Measurements from ENCODE around the gene SLC17A1.

Gene SLC17A1

DNA sequence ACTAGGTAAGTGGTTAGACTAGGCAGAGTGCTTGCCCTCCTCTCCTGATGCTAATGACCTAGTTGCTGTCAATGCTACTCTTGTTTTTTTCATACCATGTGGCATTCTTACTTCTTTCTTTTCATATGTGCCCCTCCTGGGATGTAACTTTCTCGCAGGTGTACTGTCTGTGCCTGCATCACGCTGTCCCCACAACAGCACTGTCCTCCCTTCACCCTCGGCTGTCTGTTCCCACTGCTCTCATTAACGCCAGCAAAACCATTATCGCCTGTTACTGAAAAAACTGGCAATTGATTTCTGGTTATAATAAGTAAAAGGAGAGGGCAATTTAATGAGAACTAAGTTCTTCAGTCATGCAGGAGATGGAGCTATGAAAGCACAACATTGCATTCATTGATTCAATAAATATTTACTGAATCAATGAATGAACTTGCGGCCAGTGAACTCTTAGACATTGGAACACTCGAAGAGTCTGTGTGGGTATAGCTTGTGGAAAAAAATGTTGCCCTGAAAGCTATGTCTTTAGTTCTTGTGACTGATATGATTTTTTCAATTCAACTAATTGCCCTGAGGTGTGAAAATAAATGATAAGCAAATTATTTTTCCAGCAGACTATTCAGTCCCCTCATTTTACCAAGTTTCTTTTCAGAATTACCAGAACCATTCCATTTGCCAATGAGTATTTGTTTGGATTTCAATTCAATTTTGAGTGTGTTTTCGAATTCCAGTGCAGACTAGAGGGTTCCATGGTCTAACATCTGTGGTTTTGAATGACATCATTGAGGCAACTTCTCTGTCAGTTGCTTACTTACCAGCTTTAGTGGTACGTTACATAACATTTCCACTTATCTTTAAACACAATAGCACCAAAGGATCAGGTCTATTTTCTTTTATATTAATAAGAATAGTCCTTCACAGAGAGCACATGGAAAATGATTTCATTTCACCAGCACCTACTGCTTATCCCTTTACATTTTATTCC lies 75.2 kb downstream of the SLC17A1 start:
- H4K20me1 ChIP-seq (ENCODE audit: low read depth, low read length): no peaks in the 10 kb centered on the region
- H3K4me3 ChIP-seq (ENCODE audit: insufficient read depth, low read length, poor library complexity, severe bottlenecking): no peak overlapping the region
- H3K79me2 ChIP-seq (ENCODE audit: insufficient read depth, low read length): no peaks in the 10 kb centered on the region
- no peaks in the 10 kb centered on the region for H3F3A ChIP-seq (ENCODE audit: insufficient read depth)
- H3K27me3 ChIP-seq (ENCODE audit: low read length): no peaks in the 10 kb centered on the region
- no peaks in the 10 kb centered on the region for H3K36me3 ChIP-seq (ENCODE audit: low read length)
- no peak for TF ChIP-seq EZH2phosphoT487 (conservative IDR thresholded peaks at IDR 0.05; ENCODE audit: low read length)
- TF ChIP-seq, protein P1, sequence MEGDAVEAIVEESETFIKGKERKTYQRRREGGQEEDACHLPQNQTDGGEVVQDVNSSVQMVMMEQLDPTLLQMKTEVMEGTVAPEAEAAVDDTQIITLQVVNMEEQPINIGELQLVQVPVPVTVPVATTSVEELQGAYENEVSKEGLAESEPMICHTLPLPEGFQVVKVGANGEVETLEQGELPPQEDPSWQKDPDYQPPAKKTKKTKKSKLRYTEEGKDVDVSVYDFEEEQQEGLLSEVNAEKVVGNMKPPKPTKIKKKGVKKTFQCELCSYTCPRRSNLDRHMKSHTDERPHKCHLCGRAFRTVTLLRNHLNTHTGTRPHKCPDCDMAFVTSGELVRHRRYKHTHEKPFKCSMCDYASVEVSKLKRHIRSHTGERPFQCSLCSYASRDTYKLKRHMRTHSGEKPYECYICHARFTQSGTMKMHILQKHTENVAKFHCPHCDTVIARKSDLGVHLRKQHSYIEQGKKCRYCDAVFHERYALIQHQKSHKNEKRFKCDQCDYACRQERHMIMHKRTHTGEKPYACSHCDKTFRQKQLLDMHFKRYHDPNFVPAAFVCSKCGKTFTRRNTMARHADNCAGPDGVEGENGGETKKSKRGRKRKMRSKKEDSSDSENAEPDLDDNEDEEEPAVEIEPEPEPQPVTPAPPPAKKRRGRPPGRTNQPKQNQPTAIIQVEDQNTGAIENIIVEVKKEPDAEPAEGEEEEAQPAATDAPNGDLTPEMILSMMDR (IDR thresholded peaks at IDR 0.05; ENCODE audit: insufficient read depth, low read length, poor library complexity, severe bottlenecking): no peak
- H2AFZ ChIP-seq (ENCODE audit: low read depth, low read length, severe bottlenecking): no peak overlapping the region
- no peak overlapping the region for H3K27ac ChIP-seq (ENCODE audit: low read depth, low read length)
- no peaks in the 10 kb centered on the region for H3K9me2 ChIP-seq (replicated peaks; ENCODE audit: insufficient read depth, low read length)
- H3K9ac ChIP-seq (ENCODE audit: low read length): no peak overlapping the region
- no peaks in the 10 kb centered on the region for H3K9me3 ChIP-seq (ENCODE audit: insufficient read depth, low read length)
- H3K4me2 ChIP-seq (ENCODE audit: low read depth, low read length, poor library complexity, severe bottlenecking): no peak overlapping the region

DNA sequence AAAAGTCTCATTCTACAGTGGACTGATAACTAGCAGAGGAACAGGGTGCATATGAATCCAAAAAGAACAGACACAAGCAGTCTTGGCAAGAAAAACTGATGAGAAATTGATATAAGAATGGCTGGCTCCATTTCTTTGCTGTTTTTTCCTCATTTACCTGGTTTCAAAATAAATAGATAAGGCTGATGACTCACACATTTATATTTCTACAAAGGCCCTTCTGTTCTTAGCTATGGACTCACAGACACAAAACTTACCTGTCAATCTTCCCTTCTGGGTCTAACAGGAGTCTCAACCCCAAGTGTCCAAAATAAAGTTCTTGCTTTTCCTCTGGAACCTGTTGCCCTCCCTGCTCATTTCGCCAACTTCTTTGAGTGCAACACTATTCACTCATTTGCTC lies 76.4 kb downstream of the SLC17A1 start:
- H2AFZ ChIP-seq (ENCODE audit: low read depth, low read length, severe bottlenecking): no peak overlapping the region

DNA sequence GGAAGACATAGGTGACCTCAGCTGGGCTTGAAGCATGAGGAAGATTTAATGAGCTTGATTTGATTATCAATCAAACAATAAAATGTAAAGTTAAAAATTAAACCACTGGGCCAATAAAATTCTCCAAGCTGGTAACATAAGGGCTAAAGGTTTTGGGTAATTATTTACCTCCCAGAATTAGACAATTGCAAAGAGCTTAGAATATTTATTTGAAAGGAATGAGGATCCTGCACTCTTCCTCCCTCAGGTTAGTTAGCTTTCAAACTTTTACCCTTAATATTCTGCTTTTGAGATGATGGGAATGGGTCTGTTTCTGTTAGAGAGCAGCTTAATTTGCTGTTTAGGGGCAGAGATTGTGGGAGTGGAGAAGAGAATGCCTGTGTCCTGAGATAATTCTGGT lies 77.3 kb downstream of the SLC17A1 start, which contains the start of gene SLC17A4:
Gene SLC17A4 (plus strand): TSS at position 208 of the 400 bp plus-strand sequence. CDS start 7,221 bp downstream, outside the sequence.
- no peaks in the 10 kb centered on the region for H3K27me3 ChIP-seq (ENCODE audit: low read length)
- H3K79me2 ChIP-seq (ENCODE audit: insufficient read depth, low read length): no peaks in the 10 kb centered on the region
- no peak within 1 kb of the TSS for H3K9ac ChIP-seq (ENCODE audit: low read length)
- no peak within 1 kb of the TSS for H3K4me3 ChIP-seq (ENCODE audit: insufficient read depth, low read length, poor library complexity, severe bottlenecking)
- H3K27ac ChIP-seq (ENCODE audit: low read depth, low read length): no peak within 1 kb of the TSS
- TF ChIP-seq, protein P1 (IDR thresholded peaks at IDR 0.05; ENCODE audit: insufficient read depth, low read length, poor library complexity, severe bottlenecking): no peak
- TF ChIP-seq EZH2phosphoT487 (conservative IDR thresholded peaks at IDR 0.05; ENCODE audit: low read length): no peak
- no peak within 1 kb of the TSS for H3K4me2 ChIP-seq (ENCODE audit: low read depth, low read length, poor library complexity, severe bottlenecking)
- H3K9me3 ChIP-seq (ENCODE audit: insufficient read depth, low read length): no peaks in the 10 kb centered on the region
- no peaks in the 10 kb centered on the region for H4K20me1 ChIP-seq (ENCODE audit: low read depth, low read length)
- H2AFZ ChIP-seq (ENCODE audit: low read depth, low read length, severe bottlenecking): no peak within 1 kb of the TSS
- no peaks in the 10 kb centered on the region for H3F3A ChIP-seq (ENCODE audit: insufficient read depth)
- no peaks in the 10 kb centered on the region for H3K9me2 ChIP-seq (replicated peaks; ENCODE audit: insufficient read depth, low read length)
- H3K36me3 ChIP-seq (ENCODE audit: low read length): no peaks in the 10 kb centered on the region

More for the DNA sequence above, 76.4 kb downstream of the SLC17A1 start:
- Histone ChIP-seq H3K9me2 (replicated peaks; ENCODE audit: insufficient read depth, low read length) (no peaks in the 10 kb centered on the region), H3K27ac (ENCODE audit: low read depth, low read length) (no peak overlapping the region), H3K79me2 (ENCODE audit: insufficient read depth, low read length) (no peaks in the 10 kb centered on the region), H3K9me3 (ENCODE audit: insufficient read depth, low read length) (no peaks in the 10 kb centered on the region), H4K20me1 (ENCODE audit: low read depth, low read length) (no peaks in the 10 kb centered on the region), H3K4me3 (ENCODE audit: insufficient read depth, low read length, poor library complexity, severe bottlenecking) (no peak overlapping the region), H3K36me3 (ENCODE audit: low read length) (no peaks in the 10 kb centered on the region), H3K4me2 (ENCODE audit: low read depth, low read length, poor library complexity, severe bottlenecking) (no peak overlapping the region), H3K9ac (ENCODE audit: low read length) (no peak overlapping the region), H3K27me3 (ENCODE audit: low read length) (no peaks in the 10 kb centered on the region), H3F3A (ENCODE audit: insufficient read depth) (no peaks in the 10 kb centered on the region)
- TF ChIP-seq, protein P1 (IDR thresholded peaks at IDR 0.05; ENCODE audit: insufficient read depth, low read length, poor library complexity, severe bottlenecking): no peak
- TF ChIP-seq EZH2phosphoT487 (conservative IDR thresholded peaks at IDR 0.05; ENCODE audit: low read length): no peak
